T-helper 1 cell (primary cell): ENCODE data around the gene GOLGA8M.
"Not testable (repeated sequence)": the region's sequence is repeated elsewhere in the genome, so short reads cannot be mapped to it uniquely, and the experiment has no call there.

Source experiments
- DNase-seq, 5 donors: peaks; one replicate each; pipeline ENCODE4 v3.0.0-alpha.2; 2012 to 2020
- total RNA-seq, 4 donors: gene quantifications; one replicate each; lab custom pipeline; 2026; lab: John Stamatoyannopoulos, UW

GOLGA8M gene
- 0.27 to 0.62 (median 0.47) reads per million in 4 donors for total RNA-seq

- not testable (repeated sequence) for DNase-seq
Measured at GRCh38 chr15:28712270-28712669, at the start of gene GOLGA8M. TSS of gene GOLGA8M (minus strand) at chr15:28712421. CDS start at chr15:28712323, 98 bp downstream.

GRCh38 chr15:28742890-28743289 lies 30.7 kb upstream of the GOLGA8M start:
- not testable (repeated sequence) for DNase-seq

GRCh38 chr15:28738590-28739292 lies 26.5 kb upstream of the GOLGA8M start:
- peak in 1 of 5 donors; percentile 38 for DNase-seq

GRCh38 chr15:28738200-28738561 lies 26.0 kb upstream of the GOLGA8M start:
- not testable (repeated sequence) for DNase-seq

- DNase-seq: peak in 2 of 5 donors; percentile 10 to 17
Measured at GRCh38 chr15:28737521-28738199, 25.4 kb upstream of the GOLGA8M start.

- DNase-seq: not testable (repeated sequence)
Measured at GRCh38 chr15:28728061-28728460, 15.8 kb upstream of the GOLGA8M start.

GRCh38 chr15:28727026-28727425 lies 14.8 kb upstream of the GOLGA8M start:
- not testable (repeated sequence) for DNase-seq

- no peak for DNase-seq
Measured at GRCh38 chr15:28726102-28726501, 13.9 kb upstream of the GOLGA8M start.

- DNase-seq: no peak
Measured at GRCh38 chr15:28725556-28725955, 13.3 kb upstream of the GOLGA8M start.

GRCh38 chr15:28723986-28724385 lies 11.8 kb upstream of the GOLGA8M start:
- not testable (repeated sequence) for DNase-seq

GRCh38 chr15:28719626-28720025 lies 7.4 kb upstream of the GOLGA8M start:
- DNase-seq: not testable (repeated sequence)

- DNase-seq: not testable (repeated sequence)
Measured at GRCh38 chr15:28718576-28718975, 6.4 kb upstream of the GOLGA8M start.

- not testable (repeated sequence) for DNase-seq
Measured at GRCh38 chr15:28714176-28714575, 2.0 kb upstream of the GOLGA8M start.

- DNase-seq: not testable (repeated sequence)
Measured at GRCh38 chr15:28703927-28704326, 8.3 kb downstream of the GOLGA8M start.

GRCh38 chr15:28702427-28702826 lies 9.8 kb downstream of the GOLGA8M start:
- not testable (repeated sequence) for DNase-seq

- DNase-seq: not testable (repeated sequence)
Measured at GRCh38 chr15:28694006-28694751, 18.0 kb downstream of the GOLGA8M start.

- DNase-seq: not testable (repeated sequence)
Measured at GRCh38 chr15:28693021-28693420, 19.2 kb downstream of the GOLGA8M start.

- not testable (repeated sequence) for DNase-seq
Measured at GRCh38 chr15:28673533-28673932, 38.7 kb downstream of the GOLGA8M start.

GRCh38 chr15:28672122-28672521 lies 40.1 kb downstream of the GOLGA8M start:
- not testable (repeated sequence) for DNase-seq

GRCh38 chr15:28666402-28666801 lies 45.8 kb downstream of the GOLGA8M start:
- not testable (repeated sequence) for DNase-seq

- not testable (repeated sequence) for DNase-seq
Measured at GRCh38 chr15:28664575-28664974, 47.6 kb downstream of the GOLGA8M start.

- DNase-seq: not testable (repeated sequence)
Measured at GRCh38 chr15:28663717-28664116, 48.5 kb downstream of the GOLGA8M start.

- not testable (repeated sequence) for DNase-seq
Measured at GRCh38 chr15:28660750-28661149, 51.5 kb downstream of the GOLGA8M start.
